Suprapubic skin (tissue), 4 donors: ENCODE data around the gene RFC2. TPM values are rescaled to one million over a fixed set of nuclear protein-coding genes. Genes with fewer than 3 reads are reported as not detected.

Source experiments
- DNase-seq, 2 donors: peaks; one replicate each; pipeline ENCODE4 v3.0.0-alpha.2; 2019; ENCODE audit warnings: low spot score in 2 of 2
- H3K27ac ChIP-seq: fragments of 200-600 bp; sonication (generic); one replicate; pipeline ENCODE4 v1.5.1; 2019
- H3K27me3 ChIP-seq: fragments of 200-600 bp; sonication (generic); one replicate; pipeline ENCODE4 v1.5.1; 2019
- H3K36me3 ChIP-seq: fragments of 200-600 bp; sonication (generic); one replicate; pipeline ENCODE4 v1.5.1; 2019
- H3K4me1 ChIP-seq: fragments of 200-600 bp; sonication (generic); one replicate; pipeline ENCODE4 v1.5.1; 2019
- H3K4me3 ChIP-seq: fragments of 200-600 bp; sonication (generic); one replicate; pipeline ENCODE4 v1.5.1; 2019; ENCODE audit warnings: mild to moderate bottlenecking
- H3K9me3 ChIP-seq: fragments of 200-600 bp; sonication (generic); one replicate; pipeline ENCODE4 v1.5.1; 2019
- CTCF ChIP-seq, 2 donors: fragments of 200-600 bp in 1 of 2; fragments of 450-650 bp in 1 of 2; sonication (generic) in 1 of 2; IDR thresholded peaks; one replicate each; pipeline ENCODE4 v1.5.1; 2016 to 2019; ENCODE audit warnings: antibody characterized with exemption in 2 of 2, mild to moderate bottlenecking in 1 of 2, moderate library complexity in 1 of 2
- EP300 ChIP-seq: sonication (generic); formaldehyde crosslinking; IDR thresholded peaks from one replicate; pipeline ENCODE4 v1.6.1; 2017; ENCODE audit warnings: antibody characterized with exemption
- POLR2A ChIP-seq, 2 donors: fragments of 450-650 bp; IDR thresholded peaks; one replicate each; pipeline ENCODE4 v1.6.1; 2017; ENCODE audit warnings: antibody characterized with exemption in 2 of 2, mild to moderate bottlenecking in 2 of 2, moderate library complexity in 2 of 2
- POLR2AphosphoS5 ChIP-seq, 3 donors: sonication (generic); formaldehyde crosslinking; IDR thresholded peaks; one replicate each; pipeline ENCODE4 v1.6.1; 2017; ENCODE audit warnings: antibody characterized with exemption in 3 of 3
- WGBS: methylation state at CpG from one replicate; pipeline ENCODE4 v1.1.5; 2018; 5-methylcytosine and 5-hydroxymethylcytosine counted together
- total RNA-seq, 4 donors: library from RNA; depleted of rRNA; stranded (reverse); fragments of >200 nt; gene quantifications; one replicate each; pipeline ENCODE4 v1.1.0, GENCODE V29; 2016

Gene RFC2
- total RNA-seq, 4 donors from 2014 or later, result 15.0 to 17.2 (median 16.4) TPM

GRCh38 chr7:74280985-74281384 is 26.8 kb upstream of the RFC2 start:
- DNase-seq, result no peak
- peaks cover 14% of the 10 kb centered on the region for H3K4me1 ChIP-seq
- no peak overlapping the region for H3K27ac ChIP-seq
- no peak for TF ChIP-seq POLR2AphosphoS5 (IDR thresholded peaks at IDR 0.05)
- no peak for TF ChIP-seq POLR2A (IDR thresholded peaks at IDR 0.05)
- TF ChIP-seq EP300, result no peak
- no peak for TF ChIP-seq CTCF (IDR thresholded peaks at IDR 0.05)
- H3K36me3 ChIP-seq, result no peaks in the 10 kb centered on the region
- no peaks in the 10 kb centered on the region for H3K9me3 ChIP-seq
- WGBS, result 95% methylated on average over 8 of the region's 8 CpGs
- H3K4me3 ChIP-seq, result no peak overlapping the region
- no peaks in the 10 kb centered on the region for H3K27me3 ChIP-seq

- WGBS, result 97% methylated on average over 4 of the region's 4 CpGs
- Histone ChIP-seq H3K4me3 (no peak overlapping the region), H3K4me1 (peaks cover 17% of the 10 kb centered on the region), H3K9me3 (no peaks in the 10 kb centered on the region), H3K36me3 (no peaks in the 10 kb centered on the region), H3K27ac (no peak overlapping the region), H3K27me3 (no peaks in the 10 kb centered on the region)
- TF ChIP-seq EP300 (no peak), CTCF (IDR thresholded peaks at IDR 0.05) (no peak), POLR2AphosphoS5 (IDR thresholded peaks at IDR 0.05) (no peak), POLR2A (IDR thresholded peaks at IDR 0.05) (no peak)
- DNase-seq, result no peak
Observed at GRCh38 chr7:74277636-74278035, 23.4 kb upstream of the RFC2 start.

GRCh38 chr7:74275401-74275881 is 21.2 kb upstream of the RFC2 start:
- no peak for DNase-seq
- TF ChIP-seq CTCF (IDR thresholded peaks at IDR 0.05), result peak in 1 of 2 donors; percentile 37
- no peak for TF ChIP-seq POLR2A (IDR thresholded peaks at IDR 0.05)
- TF ChIP-seq POLR2AphosphoS5 (IDR thresholded peaks at IDR 0.05), result no peak
- TF ChIP-seq EP300, result no peak
- H3K9me3 ChIP-seq, result no peaks in the 10 kb centered on the region
- no peaks in the 10 kb centered on the region for H3K27me3 ChIP-seq
- no peak overlapping the region for H3K27ac ChIP-seq
- no peaks in the 10 kb centered on the region for H3K36me3 ChIP-seq
- no peak overlapping the region for H3K4me3 ChIP-seq
- peaks cover 22% of the 10 kb centered on the region for H3K4me1 ChIP-seq
- 57% methylated on average over 6 of the region's 6 CpGs for WGBS

- Histone ChIP-seq H3K4me1 (peaks cover 18% of the 10 kb centered on the region), H3K36me3 (no peaks in the 10 kb centered on the region), H3K27ac (peak overlapping the region; percentile 68), H3K27me3 (no peaks in the 10 kb centered on the region), H3K9me3 (no peaks in the 10 kb centered on the region), H3K4me3 (no peak overlapping the region)
- WGBS, result 43% methylated on average over 10 of the region's 10 CpGs
- TF ChIP-seq POLR2AphosphoS5 (IDR thresholded peaks at IDR 0.05), result no peak
- no peak for TF ChIP-seq CTCF (IDR thresholded peaks at IDR 0.05)
- no peak for TF ChIP-seq POLR2A (IDR thresholded peaks at IDR 0.05)
- TF ChIP-seq EP300, result no peak
- DNase-seq, result peak; percentile 83
Observed at GRCh38 chr7:74272305-74273038, 18.3 kb upstream of the RFC2 start.

GRCh38 chr7:74271742-74272141 is 17.5 kb upstream of the RFC2 start:
- no peaks in the 10 kb centered on the region for H3K36me3 ChIP-seq
- H3K4me3 ChIP-seq, result no peak overlapping the region
- H3K27ac ChIP-seq, result peak overlapping the region; percentile 68
- H3K27me3 ChIP-seq, result no peaks in the 10 kb centered on the region
- DNase-seq, result no peak
- TF ChIP-seq EP300 (no peak), CTCF (IDR thresholded peaks at IDR 0.05) (no peak), POLR2AphosphoS5 (IDR thresholded peaks at IDR 0.05) (no peak), POLR2A (IDR thresholded peaks at IDR 0.05) (no peak)
- H3K9me3 ChIP-seq, result no peaks in the 10 kb centered on the region
- 69% methylated on average over 6 of the region's 6 CpGs for WGBS
- peaks cover 18% of the 10 kb centered on the region for H3K4me1 ChIP-seq
